H1 (cell line): Measurements from ENCODE around the gene ZNF202. TPM values are rescaled to one million over a fixed set of nuclear protein-coding genes. Genes with fewer than 3 reads are reported as not detected.
"Not testable (repeated sequence)": the region's sequence is repeated elsewhere in the genome, so short reads cannot be mapped to it uniquely, and the experiment has no call there.

Experiments used
- CTCF ChIA-PET: fragments of 300-600 bp; sonication (Branson Sonifier 250); formaldehyde crosslinking; loops from one replicate; lab custom pipeline; 2021; ENCODE audit not compliant: partially characterized antibody; lab: Charles Lee
- POLR2A ChIA-PET: fragments of 300-600 bp; sonication (Branson Sonifier 250); formaldehyde crosslinking; loops from one replicate; lab custom pipeline; 2021; ENCODE audit warnings: inconsistent platforms; ENCODE audit not compliant: partially characterized antibody; lab: Charles Lee
- DNase-seq, 2 experiments: peaks; one replicate each; pipeline versions ENCODE4 v3.0.0 to v3.0.0-alpha.2; 2010 to 2022; ENCODE audit warnings: low spot score in 2 of 2, low read depth in 1 of 2, mixed read lengths in 1 of 2
- FAIRE-seq: peaks from 2 replicates; lab custom pipeline; 2011; peaks lifted over from hg19 to GRCh38; lab: Jason Lieb, UNC
- H2AFZ ChIP-seq: 2 replicates; pipeline ENCODE4 v1.8.1; 2012; ENCODE audit warnings: low read length, inconsistent platforms
- H2AK5ac ChIP-seq: 2 replicates; pipeline ENCODE4 v1.6.1; 2013; ENCODE audit warnings: low read depth, low read length
- H2BK120ac ChIP-seq: replicated peaks from 2 replicates; pipeline ENCODE3; 2013; ENCODE audit warnings: low read depth, low read length, inconsistent platforms
- H2BK12ac ChIP-seq: 2 replicates; pipeline ENCODE4 v1.6.1; 2013; ENCODE audit warnings: low read depth, low read length
- H2BK15ac ChIP-seq: 2 replicates; pipeline ENCODE4 v1.6.1; 2013; ENCODE audit warnings: low read length
- H2BK20ac ChIP-seq: 2 replicates; pipeline ENCODE4 v1.6.1; 2013; ENCODE audit warnings: low read length
- H2BK5ac ChIP-seq: 2 replicates; pipeline ENCODE4 v1.6.1; 2013; ENCODE audit warnings: low read depth, low read length
- H3K14ac ChIP-seq: 2 replicates; pipeline ENCODE4 v1.6.1; 2013; ENCODE audit warnings: inconsistent platforms; ENCODE audit not compliant: insufficient read length
- H3K18ac ChIP-seq: 2 replicates; pipeline ENCODE4 v1.6.1; 2013; ENCODE audit warnings: low read length; ENCODE audit errors: extremely low read depth
- H3K23ac ChIP-seq: 2 replicates; pipeline ENCODE4 v1.6.1; 2013; ENCODE audit warnings: inconsistent platforms; ENCODE audit not compliant: insufficient read length
- H3K23me2 ChIP-seq: 2 replicates; pipeline ENCODE4 v1.6.1; 2013; ENCODE audit warnings: low read depth, low read length
- H3K27ac ChIP-seq: 2 replicates; pipeline ENCODE4 v1.6.1; 2011; ENCODE audit warnings: low read depth, low read length, inconsistent platforms
- H3K27me3 ChIP-seq, 4 experiments: replicated peaks in 1 of 4; 1 replicate in 1 of 4; 2 replicates in 3 of 4; pipeline versions ENCODE4 v1.6.1 to v1.8.1; 2011 to 2013; ENCODE audit warnings: low read length in 3 of 4, mild to moderate bottlenecking in 3 of 4, inconsistent platforms in 2 of 4, mixed read lengths in 2 of 4, moderate library complexity in 1 of 4; ENCODE audit not compliant: control insufficient read depth in 3 of 4, insufficient read depth in 3 of 4; ENCODE audit errors: extremely low read depth in 1 of 4
- H3K36me3 ChIP-seq, 4 experiments: 2 replicates each; pipeline versions ENCODE4 v1.6.1 to v1.8.1; 2011 to 2013; ENCODE audit warnings: mild to moderate bottlenecking in 4 of 4, low read length in 3 of 4, moderate library complexity in 2 of 4, control low read depth in 1 of 4, inconsistent platforms in 1 of 4; ENCODE audit not compliant: insufficient read depth in 4 of 4, control insufficient read depth in 2 of 4
- H3K4ac ChIP-seq: replicated peaks from 2 replicates; pipeline ENCODE3; 2013; ENCODE audit warnings: low read length, low read depth, mixed read lengths, inconsistent platforms; ENCODE audit not compliant: insufficient read length
- H3K4me1 ChIP-seq, 4 experiments: replicated peaks in 1 of 4; 1 replicate in 1 of 4; 2 replicates in 3 of 4; pipeline versions ENCODE4 v1.6.1 to v1.8.1; 2011 to 2013; ENCODE audit warnings: low read length in 3 of 4, inconsistent platforms in 2 of 4, mixed read lengths in 1 of 4; ENCODE audit not compliant: insufficient read depth in 4 of 4, control insufficient read depth in 3 of 4
- H3K4me2 ChIP-seq, 2 experiments: 2 replicates each; pipeline versions ENCODE4 v1.6.1 to v1.8.1; 2011 to 2013; ENCODE audit warnings: low read depth in 2 of 2, low read length in 2 of 2, control low read depth in 1 of 2, inconsistent platforms in 1 of 2, mild to moderate bottlenecking in 1 of 2; ENCODE audit not compliant: insufficient read depth in 1 of 2
- H3K4me3 ChIP-seq, 4 experiments: fragments of 200-600, 300-600 bp in 1 of 4; sonication (generic), shearing (Covaris generic), sonication (Bioruptor Twin) in 1 of 4; 2 replicates each; pipeline versions ENCODE4 v1.5.1 to v1.8.1; 2011 to 2016; ENCODE audit warnings: low read length in 4 of 4, low read depth in 3 of 4, control low read depth in 2 of 4, inconsistent platforms in 2 of 4, mild to moderate bottlenecking in 2 of 4, mixed read lengths in 1 of 4, moderate library complexity in 1 of 4; ENCODE audit not compliant: insufficient read depth in 2 of 4; ENCODE audit errors: extremely low read depth in 1 of 4
- H3K56ac ChIP-seq: replicated peaks from 2 replicates; pipeline ENCODE3; 2013; ENCODE audit warnings: low read depth, mild to moderate bottlenecking, mixed read lengths, low read length, inconsistent platforms; ENCODE audit not compliant: insufficient read length
- H3K79me1 ChIP-seq: 2 replicates; pipeline ENCODE4 v1.6.1; 2013; ENCODE audit warnings: low read depth, low read length, control low read depth
- H3K79me2 ChIP-seq, 2 experiments: 2 replicates each; pipeline versions ENCODE4 v1.6.1 to v1.8.1; 2012 to 2013; ENCODE audit warnings: low read length in 2 of 2, mild to moderate bottlenecking in 2 of 2, inconsistent platforms in 1 of 2; ENCODE audit not compliant: insufficient read depth in 2 of 2, control insufficient read depth in 1 of 2
- H3K9ac ChIP-seq, 4 experiments: replicated peaks in 1 of 4; 1 replicate in 1 of 4; 2 replicates in 3 of 4; pipeline versions ENCODE4 v1.6.1 to v1.8.1; 2011 to 2013; ENCODE audit warnings: low read depth in 3 of 4, low read length in 3 of 4, control low read depth in 2 of 4, mild to moderate bottlenecking in 2 of 4, moderate library complexity in 2 of 4, inconsistent platforms in 1 of 4; ENCODE audit errors: extremely low read depth in 1 of 4
- H3K9me3 ChIP-seq, 2 experiments: 2 replicates each; pipeline versions ENCODE4 v1.6.1 to v1.8.1; 2012 to 2013; ENCODE audit warnings: mild to moderate bottlenecking in 2 of 2, moderate library complexity in 2 of 2, control low read depth in 1 of 2, inconsistent platforms in 1 of 2, low read depth in 1 of 2, low read length in 1 of 2, mixed read lengths in 1 of 2; ENCODE audit not compliant: insufficient read depth in 2 of 2
- H4K20me1 ChIP-seq, 2 experiments: replicated peaks in 1 of 2; 2 replicates each; pipeline versions ENCODE3 to v1.8.1; 2011 to 2013; ENCODE audit warnings: inconsistent platforms in 2 of 2, low read length in 2 of 2, mild to moderate bottlenecking in 1 of 2; ENCODE audit not compliant: insufficient read depth in 2 of 2, control insufficient read depth in 1 of 2
- H4K5ac ChIP-seq: 2 replicates; pipeline ENCODE4 v1.6.1; 2013; ENCODE audit warnings: low read length, low read depth, mixed read lengths, inconsistent platforms; ENCODE audit not compliant: insufficient read length
- H4K8ac ChIP-seq: 2 replicates; pipeline ENCODE4 v1.8.0; 2013; ENCODE audit warnings: mild to moderate bottlenecking, moderate library complexity, low read length, inconsistent platforms; ENCODE audit not compliant: insufficient read depth; ENCODE audit errors: extremely low read depth
- H4K91ac ChIP-seq: replicated peaks from 2 replicates; pipeline ENCODE3; 2013; ENCODE audit warnings: low read length, mixed read lengths, inconsistent platforms; ENCODE audit not compliant: insufficient read length
- WGBS, 2 experiments: shearing (Covaris generic) in 1 of 2; methylation state at CpG; one replicate each; pipeline versions ENCODE4 v1.1.6 to v1.1.7; 2013 to 2015; ENCODE audit warnings: low lambda C conversion rate in 2 of 2, mixed read lengths in 2 of 2, inconsistent platforms in 1 of 2, low coverage in 1 of 2, missing lambda C conversion rate in 1 of 2; ENCODE audit not compliant: insufficient replicate concordance in 2 of 2, insufficient coverage in 1 of 2, insufficient read length in 1 of 2; ENCODE audit errors: extremely low coverage in 1 of 2, missing lambda C conversion rate in 1 of 2; 5-methylcytosine and 5-hydroxymethylcytosine counted together
- polyA plus RNA-seq, 7 experiments: library from polyadenylated mRNA; depleted of rRNA in 3 of 7; stranded (reverse) in 5 of 7; unstranded in 2 of 7; fragments of >200 nt in 5 of 7; fragments of 200-250 nt in 2 of 7; gene quantifications; 1 replicate in 5 of 7; 2 replicates in 1 of 7; 4 replicates in 1 of 7; pipeline versions ENCODE4 v1.2.1 to v1.2.3, GENCODE V29; 2011 to 2013; ENCODE audit warnings: missing spikeins in 2 of 7, mixed read lengths in 2 of 7
- total RNA-seq: library from RNA; stranded (reverse); fragmentation: NEBNext Ultra II Directional; extraction: Animal tissue kit (Norgen Biotek cat#: 25700); gene quantifications from 2 replicates; pipeline ENCODE4 v1.2.1, GENCODE V29; 2021

ZNF202 gene
- total and polyA plus RNA-seq, 2 of the 8 experiments (the other 6 are each of a cell fraction or from before 2014, with no cell fraction given), result 14.1 to 33.9 TPM

- H3K4me1 ChIP-seq, result peaks cover 2 to 23% (median 16%) of the 10 kb centered on the region in 4 experiments; a peak in 6 of 7 replicates
- ChIA-PET POLR2A (interaction anchor here (1.3 kb wide), 1 partner anchor 27 kb away, joined by 4 read pairs; no protein-coding TSS in a partner anchor), CTCF (interaction anchor here (2.7 kb wide), 1 partner anchor 25 kb away, joined by 9 read pairs; no protein-coding TSS in a partner anchor)
- not testable (repeated sequence) for H2BK5ac ChIP-seq, H3K56ac ChIP-seq, DNase-seq, H3K9me3 ChIP-seq, H4K8ac ChIP-seq, H2BK20ac ChIP-seq, H3K4me3 ChIP-seq, FAIRE-seq, H2BK120ac ChIP-seq, H3K9ac ChIP-seq, H3K79me2 ChIP-seq, H2BK15ac ChIP-seq, H2AK5ac ChIP-seq, H3K14ac ChIP-seq, H3K18ac ChIP-seq, H3K4ac ChIP-seq, H3K79me1 ChIP-seq, H3K36me3 ChIP-seq, H3K23ac ChIP-seq, H4K20me1 ChIP-seq, H3K27ac ChIP-seq, H2AFZ ChIP-seq, H4K91ac ChIP-seq, H2BK12ac ChIP-seq, H3K27me3 ChIP-seq, H3K4me2 ChIP-seq, H3K23me2 ChIP-seq, H4K5ac ChIP-seq
- 84% methylated on average over 2 of the region's 2 CpGs; no CpG with 5 or more reads in 1 of the 2 experiments for WGBS, 2 experiments
Measured at GRCh38 chr11:123748349-123748748, 6.9 kb upstream of the ZNF202 start.
